Measurements from ENCODE around the gene IL19. TPM values are rescaled to one million over a fixed set of nuclear protein-coding genes. Genes with fewer than 3 reads are reported as not detected.

The IL19 gene
- total and polyA plus RNA-seq, 2 of the 13 experiments (the other 11 are each of a cell fraction or from before 2014, with no cell fraction given) = not detected

DNA sequence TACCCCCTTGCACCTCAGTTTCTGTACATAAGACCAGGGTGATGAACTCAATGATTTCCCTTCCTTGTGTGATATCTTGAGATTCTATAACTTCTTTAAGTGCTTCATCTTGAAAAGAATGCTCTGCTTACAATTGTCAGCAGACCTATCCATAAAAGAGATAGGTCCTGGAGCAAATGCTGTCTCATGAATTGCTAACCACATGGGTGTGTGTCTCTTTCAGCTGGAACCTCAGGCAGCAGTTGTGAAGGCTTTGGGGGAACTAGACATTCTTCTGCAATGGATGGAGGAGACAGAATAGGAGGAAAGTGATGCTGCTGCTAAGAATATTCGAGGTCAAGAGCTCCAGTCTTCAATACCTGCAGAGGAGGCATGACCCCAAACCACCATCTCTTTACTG lies 97.7 kb downstream of the IL19 start:
- Histone ChIP-seq H3K27me3 (ENCODE audit: control insufficient read depth in 1 of 2, insufficient read depth in 2 of 2, low read length in 2 of 2) (peaks cover 0 to 5% of the 10 kb centered on the region in 2 experiments; a peak in 1 of 5 replicates), H3K4me2 (ENCODE audit: low read depth, low read length) (no peak overlapping the region), H3K9me3 (ENCODE audit: low read length) (no peaks in the 10 kb centered on the region), H3K79me2 (ENCODE audit: insufficient read depth, low read length) (no peaks in the 10 kb centered on the region), H4K20me1 (ENCODE audit: insufficient read depth, low read length) (no peaks in the 10 kb centered on the region), H3K36me3 (replicated peaks in 1 of 2; ENCODE audit: control insufficient read depth in 1 of 2, insufficient read depth in 2 of 2, low read length in 2 of 2) (no peaks in the 10 kb centered on the region), H3K4me3 (replicated peaks in 1 of 3; ENCODE audit: insufficient read depth in 1 of 3, low read depth in 2 of 3, low read length in 3 of 3) (no peak overlapping the region), H3K9ac (ENCODE audit: insufficient read depth, low read depth, low read length) (no peak overlapping the region), H3K4me1 (ENCODE audit: insufficient read depth, low read length) (no peaks in the 10 kb centered on the region), H2AFZ (ENCODE audit: low read length) (no peak overlapping the region), H3K27ac (ENCODE audit: extremely low read length, insufficient read depth, low read length) (no peak overlapping the region)
- intact Hi-C loops (cut with micrococcal nuclease; ENCODE audit: unreplicated experiment) = loop anchor here (5.0 kb wide), 1 partner anchor 44 kb away; no protein-coding TSS in a partner anchor
- no TSS peak for BruUV-seq (replicated peaks)
- 0% methylated on average over 1 of the region's 1 CpG for WGBS (ENCODE audit: low lambda C conversion rate)
- DNase-seq (ENCODE audit: low spot score) (no peak), FAIRE-seq (no peak), ATAC-seq (no peak)
- in situ Hi-C loops (cut with HindIII; ENCODE audit: extremely low pct_ligation_motif_present, low pct_unique_long_range_greater_than_20kb) = no loop called here
- TF ChIP-seq, protein P1, sequence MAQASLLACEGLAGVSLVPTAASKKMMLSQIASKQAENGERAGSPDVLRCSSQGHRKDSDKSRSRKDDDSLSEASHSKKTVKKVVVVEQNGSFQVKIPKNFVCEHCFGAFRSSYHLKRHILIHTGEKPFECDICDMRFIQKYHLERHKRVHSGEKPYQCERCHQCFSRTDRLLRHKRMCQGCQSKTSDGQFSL (CRISPR knock-in tag; IDR thresholded peaks at IDR 0.05) = no peak
- TF ChIP-seq REXO4 (CRISPR knock-in tag; IDR thresholded peaks at IDR 0.05; ENCODE audit: borderline replicate concordance) (no peak), NFATC3 (CRISPR knock-in tag; IDR thresholded peaks at IDR 0.05) (no peak), ZNF703 (CRISPR knock-in tag; IDR thresholded peaks at IDR 0.05; ENCODE audit: borderline replicate concordance) (no peak), ZNF34 (CRISPR knock-in tag; IDR thresholded peaks at IDR 0.05; ENCODE audit: borderline replicate concordance) (no peak), ZNF879 (CRISPR knock-in tag; IDR thresholded peaks at IDR 0.05) (no peak)
- CTCF ChIA-PET (ENCODE audit: low intra/inter-chr PET ratio, low total read pairs) = no interaction called here
- POLR2A ChIA-PET = no interaction called here

- Histone ChIP-seq H4K20me1 (ENCODE audit: insufficient read depth, low read length) (no peaks in the 10 kb centered on the region), H3K27ac (ENCODE audit: extremely low read length, insufficient read depth, low read length) (no peak overlapping the region), H3K36me3 (replicated peaks in 1 of 2; ENCODE audit: control insufficient read depth in 1 of 2, insufficient read depth in 2 of 2, low read length in 2 of 2) (no peaks in the 10 kb centered on the region), H3K79me2 (ENCODE audit: insufficient read depth, low read length) (no peaks in the 10 kb centered on the region), H3K4me1 (ENCODE audit: insufficient read depth, low read length) (no peaks in the 10 kb centered on the region), H3K4me3 (replicated peaks in 1 of 3; ENCODE audit: insufficient read depth in 1 of 3, low read depth in 2 of 3, low read length in 3 of 3) (no peak overlapping the region), H3K27me3 (ENCODE audit: control insufficient read depth in 1 of 2, insufficient read depth in 2 of 2, low read length in 2 of 2) (no peaks in the 10 kb centered on the region), H2AFZ (ENCODE audit: low read length) (no peak overlapping the region), H3K9me3 (ENCODE audit: low read length) (peaks cover 2% of the 10 kb centered on the region; the same call in 1 of the 2 replicates), H3K9ac (ENCODE audit: insufficient read depth, low read depth, low read length) (no peak overlapping the region), H3K4me2 (ENCODE audit: low read depth, low read length) (no peak overlapping the region)
- BruUV-seq (replicated peaks) = no TSS peak
- ATAC-seq = no peak
- FAIRE-seq = no peak
- in situ Hi-C loops (cut with HindIII; ENCODE audit: extremely low pct_ligation_motif_present, low pct_unique_long_range_greater_than_20kb) (no loop called here), intact Hi-C loops (cut with micrococcal nuclease; ENCODE audit: unreplicated experiment) (no loop called here)
- DNase-seq (ENCODE audit: low spot score) = no peak
- 33% methylated on average over 3 of the region's 3 CpGs for WGBS (ENCODE audit: low lambda C conversion rate)
- TF ChIP-seq ZNF34 (CRISPR knock-in tag; IDR thresholded peaks at IDR 0.05; ENCODE audit: borderline replicate concordance) (no peak), ZNF792 (CRISPR knock-in tag; IDR thresholded peaks at IDR 0.05) (peak; percentile 55; the same call in 1 of the 2 replicates), ZBTB38 (CRISPR knock-in tag; IDR thresholded peaks at IDR 0.05) (no peak)
- POLR2A ChIA-PET = no interaction called here
- CTCF ChIA-PET (ENCODE audit: low intra/inter-chr PET ratio, low total read pairs) = no interaction called here
These were observed 101.6 kb downstream of the IL19 start for GRCh38 chr1:206872139-206872538.
